Progenitor cell of endocrine pancreas (in vitro differentiated cells): ENCODE data around the gene KRTAP9-8. TPM values are rescaled to one million over a fixed set of nuclear protein-coding genes. Genes with fewer than 3 reads are reported as not detected.

ENCODE experiments used
- DNase-seq: peaks from one replicate; pipeline ENCODE4 v3.0.0; 2021; ENCODE audit warnings: low spot score; ENCODE audit not compliant: unreplicated experiment
- H3K27ac Mint-ChIP-seq: 2 replicates; pipeline ENCODE4 v1.8.0; 2021; ENCODE audit warnings: mild to moderate bottlenecking, moderate library complexity, mixed read lengths
- H3K27me3 Mint-ChIP-seq: 2 replicates; pipeline ENCODE4 v1.8.0; 2021; ENCODE audit warnings: mixed read lengths
- H3K36me3 Mint-ChIP-seq: 2 replicates; pipeline ENCODE4 v1.8.0; 2022; ENCODE audit warnings: mixed read lengths; ENCODE audit not compliant: insufficient read depth
- H3K4me1 Mint-ChIP-seq: 2 replicates; pipeline ENCODE4 v1.8.0; 2021; ENCODE audit warnings: low read depth, mixed read lengths
- H3K4me3 Mint-ChIP-seq: 2 replicates; pipeline ENCODE4 v1.8.0; 2021; ENCODE audit warnings: low read depth, mild to moderate bottlenecking, moderate library complexity, mixed read lengths
- H3K9me3 Mint-ChIP-seq: 2 replicates; pipeline ENCODE4 v1.8.0; 2021; ENCODE audit warnings: low read depth, mixed read lengths
- CTCF ChIP-seq: fragments of 200-600 bp; sonication (generic); IDR thresholded peaks from one replicate; pipeline ENCODE4 v1.5.0; 2021; ENCODE audit warnings: antibody characterized with exemption, mild to moderate bottlenecking; ENCODE audit not compliant: unreplicated experiment
- total RNA-seq: library from RNA; stranded (reverse); gene quantifications from 2 replicates; pipeline ENCODE4 v1.2.1, GENCODE V29; 2021

Gene KRTAP9-8
- total RNA-seq, 1 donor from 2014 or later: not detected

GRCh38 chr17:41284546-41284945 is 46.7 kb downstream of the KRTAP9-8 start:
- H3K4me3 Mint-ChIP-seq: no peak overlapping the region
- peaks cover 4% of the 10 kb centered on the region for H3K4me1 Mint-ChIP-seq
- H3K27ac Mint-ChIP-seq: no peak overlapping the region
- H3K36me3 Mint-ChIP-seq: no peaks in the 10 kb centered on the region
- no peaks in the 10 kb centered on the region for H3K27me3 Mint-ChIP-seq
- H3K9me3 Mint-ChIP-seq: no peaks in the 10 kb centered on the region
- no peak for TF ChIP-seq CTCF
- DNase-seq: no peak

GRCh38 chr17:41287050-41287449 is 49.3 kb downstream of the KRTAP9-8 start:
- no peaks in the 10 kb centered on the region for H3K27me3 Mint-ChIP-seq

More at GRCh38 chr17:41287050-41287449, 49.3 kb downstream of the KRTAP9-8 start:
- H3K4me3 Mint-ChIP-seq: no peak overlapping the region
- peaks cover 4% of the 10 kb centered on the region for H3K4me1 Mint-ChIP-seq
- H3K27ac Mint-ChIP-seq: no peak overlapping the region
- TF ChIP-seq CTCF: no peak
- no peak for DNase-seq
- no peaks in the 10 kb centered on the region for H3K36me3 Mint-ChIP-seq
- H3K9me3 Mint-ChIP-seq: no peaks in the 10 kb centered on the region

Other genes with a start within 250 kb of the KRTAP9-8 start
- gene KRTAP3-3, start 243.8 kb upstream of the KRTAP9-8 start, total RNA-seq: not detected in 2 replicates
- not detected in 2 replicates for gene KRTAP3-2, start 238.1 kb upstream of the KRTAP9-8 start, total RNA-seq
- not detected in 2 replicates for gene KRTAP3-1, start 228.9 kb upstream of the KRTAP9-8 start, total RNA-seq
- not detected in 2 replicates for gene KRTAP1-5, start 210.8 kb upstream of the KRTAP9-8 start, total RNA-seq
- gene KRTAP1-4, start 207.8 kb upstream of the KRTAP9-8 start, total RNA-seq: not detected in 2 replicates
- gene KRTAP1-3, start 203.1 kb upstream of the KRTAP9-8 start, total RNA-seq: not detected in 2 replicates
- not detected in 2 replicates for gene KRTAP1-1, start 196.5 kb upstream of the KRTAP9-8 start, total RNA-seq
- not detected in 2 replicates for gene KRTAP2-1, start 190.7 kb upstream of the KRTAP9-8 start, total RNA-seq
- not detected in 2 replicates for gene KRTAP2-2, start 182.8 kb upstream of the KRTAP9-8 start, total RNA-seq
- gene KRTAP2-3, start 177.9 kb upstream of the KRTAP9-8 start, total RNA-seq: not detected in 2 replicates
- gene KRTAP2-4, start 172.1 kb upstream of the KRTAP9-8 start, total RNA-seq: not detected in 2 replicates
- not detected in 2 replicates for gene KRTAP4-7, start 153.8 kb upstream of the KRTAP9-8 start, total RNA-seq
- not detected in 2 replicates for gene KRTAP4-8, start 139.9 kb upstream of the KRTAP9-8 start, total RNA-seq
- not detected in 2 replicates for gene KRTAP4-16, start 135.8 kb upstream of the KRTAP9-8 start, total RNA-seq
- not detected in 2 replicates for gene KRTAP4-9, start 132.6 kb upstream of the KRTAP9-8 start, total RNA-seq
- gene KRTAP4-11, start 119.6 kb upstream of the KRTAP9-8 start, total RNA-seq: not detected in 2 replicates
- not detected in 2 replicates for gene KRTAP4-12, start 113.8 kb upstream of the KRTAP9-8 start, total RNA-seq
- gene KRTAP4-6, start 97.5 kb upstream of the KRTAP9-8 start, total RNA-seq: not detected in 2 replicates
- not detected in 2 replicates for gene KRTAP4-5, start 88.2 kb upstream of the KRTAP9-8 start, total RNA-seq
- gene KRTAP4-4, start 77.3 kb upstream of the KRTAP9-8 start, total RNA-seq: not detected in 2 replicates
- not detected in 2 replicates for gene KRTAP4-3, start 69.8 kb upstream of the KRTAP9-8 start, total RNA-seq
- not detected in 2 replicates for gene KRTAP4-2, start 59.8 kb upstream of the KRTAP9-8 start, total RNA-seq
- not detected in 2 replicates for gene KRTAP4-1, start 53.1 kb upstream of the KRTAP9-8 start, total RNA-seq
- gene KRTAP9-1, start 48.1 kb upstream of the KRTAP9-8 start, total RNA-seq: not detected in 2 replicates
- gene KRTAP9-2, start 11.4 kb upstream of the KRTAP9-8 start, total RNA-seq: not detected in 2 replicates
- not detected in 2 replicates for gene KRTAP9-3, start 5.5 kb upstream of the KRTAP9-8 start, total RNA-seq
- gene KRTAP9-4, start 11.7 kb downstream of the KRTAP9-8 start, total RNA-seq: not detected in 2 replicates
- not detected in 2 replicates for gene KRTAP9-9, start 17.4 kb downstream of the KRTAP9-8 start, total RNA-seq
- not detected in 2 replicates for gene KRTAP9-6, start 27.4 kb downstream of the KRTAP9-8 start, total RNA-seq
- not detected in 2 replicates for gene KRTAP9-7, start 37.7 kb downstream of the KRTAP9-8 start, total RNA-seq
- gene KRTAP29-1, start 64.9 kb downstream of the KRTAP9-8 start, total RNA-seq: not detected in 2 replicates
- gene KRTAP16-1, start 71.3 kb downstream of the KRTAP9-8 start, total RNA-seq: not detected in 2 replicates
- gene KRTAP17-1, start 77.7 kb downstream of the KRTAP9-8 start, total RNA-seq: not detected in 2 replicates
- gene KRT33A, start 112.8 kb downstream of the KRTAP9-8 start, total RNA-seq: not detected in 2 replicates
- not detected in 2 replicates for gene KRT33B, start 131.8 kb downstream of the KRTAP9-8 start, total RNA-seq
- not detected in 2 replicates for gene KRT34, start 144.3 kb downstream of the KRTAP9-8 start, total RNA-seq
- gene KRT31, start 159.6 kb downstream of the KRTAP9-8 start, total RNA-seq: not detected in 2 replicates
- not detected in 2 replicates for gene KRT37, start 186.6 kb downstream of the KRTAP9-8 start, total RNA-seq
- gene KRT38, start 203.0 kb downstream of the KRTAP9-8 start, total RNA-seq: not detected in 2 replicates
- not detected in 2 replicates for gene KRT32, start 229.4 kb downstream of the KRTAP9-8 start, total RNA-seq
- gene KRT35, start 243.2 kb downstream of the KRTAP9-8 start, total RNA-seq: not detected in 2 replicates